GM10847 (cell line): ENCODE results near the gene CAST.

Experiments
- POLR2A ChIP-seq: IDR thresholded peaks from 2 replicates; pipeline ENCODE4 v1.6.1; 2011; ENCODE audit not compliant: insufficient read length; ENCODE audit errors: extremely low read depth

The CAST gene

GRCh38 chr5:96687080-96687479 is 24.9 kb downstream of the CAST start:
- TF ChIP-seq POLR2A, result no peak

- no peak for TF ChIP-seq POLR2A
Measured at GRCh38 chr5:96687812-96688453, 25.8 kb downstream of the CAST start.

GRCh38 chr5:96690861-96691260 is 28.7 kb downstream of the CAST start:
- no peak for TF ChIP-seq POLR2A

- TF ChIP-seq POLR2A, result no peak
Measured at GRCh38 chr5:96691503-96692303, 29.5 kb downstream of the CAST start.

GRCh38 chr5:96692441-96692840 is 30.3 kb downstream of the CAST start:
- TF ChIP-seq POLR2A, result no peak

- no peak for TF ChIP-seq POLR2A
Measured at GRCh38 chr5:96699186-96699820, 37.1 kb downstream of the CAST start.

GRCh38 chr5:96702503-96703383 is 40.6 kb downstream of the CAST start:
- TF ChIP-seq POLR2A, result no peak

- TF ChIP-seq POLR2A, result no peak
Measured at GRCh38 chr5:96703384-96703920, 41.3 kb downstream of the CAST start.

GRCh38 chr5:96703995-96704394 is 41.8 kb downstream of the CAST start:
- no peak for TF ChIP-seq POLR2A

GRCh38 chr5:96706433-96707111 is 44.4 kb downstream of the CAST start:
- TF ChIP-seq POLR2A, result no peak

GRCh38 chr5:96708600-96708999 is 46.4 kb downstream of the CAST start:
- TF ChIP-seq POLR2A, result no peak

GRCh38 chr5:96709152-96709821 is 47.1 kb downstream of the CAST start:
- TF ChIP-seq POLR2A, result no peak

- no peak for TF ChIP-seq POLR2A
Measured at GRCh38 chr5:96712100-96712746, 50.0 kb downstream of the CAST start.

GRCh38 chr5:96714450-96714849 is 52.3 kb downstream of the CAST start:
- TF ChIP-seq POLR2A, result no peak

- no peak for TF ChIP-seq POLR2A
Measured at GRCh38 chr5:96714951-96715451, 52.8 kb downstream of the CAST start.
